Stimulated activated CD4-positive, alpha-beta T cell treated with anti-CD3 and anti-CD28 coated beads, Interleukin-1b, Interleukin-23, amount 100 ng/mL, for 24 hours (primary cell): Measurements from ENCODE around the gene FCGR1A.
"Not testable (repeated sequence)": the region's sequence is repeated elsewhere in the genome, so short reads cannot be mapped to it uniquely, and the experiment has no call there.

ENCODE experiments used
- DNase-seq, 4 experiments: peaks; one replicate each; pipeline ENCODE4 v3.0.0-alpha.2; 2020; ENCODE audit warnings: low read depth in 4 of 4, low spot score in 1 of 4

FCGR1A gene

DNA sequence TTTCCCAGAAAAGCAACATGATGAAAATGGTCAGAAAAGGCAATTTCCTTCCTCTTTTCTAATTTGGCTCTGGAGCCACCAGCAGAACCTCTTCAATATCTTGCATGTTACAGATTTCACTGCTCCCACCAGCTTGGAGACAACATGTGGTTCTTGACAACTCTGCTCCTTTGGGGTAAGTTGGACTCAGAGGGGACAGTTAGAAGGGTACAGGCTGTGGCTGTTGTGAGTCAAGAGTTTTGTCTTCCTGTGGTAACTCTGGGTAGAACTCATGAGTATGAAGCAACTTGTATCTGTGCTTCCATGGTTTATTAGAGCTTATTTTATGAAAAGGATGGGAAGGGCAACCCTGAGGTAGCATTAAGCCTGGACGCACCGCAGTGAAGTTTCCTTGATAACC, at the start of gene FCGR1A:
Gene FCGR1A (plus strand): TSS at position 95 of the 400 bp plus-strand sequence. CDS start 50 bp downstream, at position 145.
- not testable (repeated sequence) for DNase-seq

DNA sequence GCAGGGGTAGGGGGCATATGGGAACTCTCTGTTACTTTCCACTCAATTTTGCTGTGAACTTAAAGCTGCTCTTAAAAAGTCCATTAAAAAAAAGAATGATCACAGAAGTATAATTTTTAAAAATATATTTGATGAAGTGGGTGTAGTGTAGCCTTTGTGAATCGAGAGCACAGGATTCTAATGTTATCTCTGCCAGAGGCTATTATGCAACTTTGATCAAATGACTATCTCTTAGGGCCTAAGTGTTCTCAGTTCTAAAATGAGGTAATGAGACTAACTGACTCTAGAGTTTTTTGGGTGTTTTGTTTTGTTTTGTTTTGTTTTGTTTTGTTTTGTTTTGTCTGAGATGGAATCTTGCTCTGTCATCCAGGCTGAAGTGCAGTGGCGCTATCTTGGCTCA, 49.7 kb upstream of the FCGR1A start:
- not testable (repeated sequence) for DNase-seq

DNA sequence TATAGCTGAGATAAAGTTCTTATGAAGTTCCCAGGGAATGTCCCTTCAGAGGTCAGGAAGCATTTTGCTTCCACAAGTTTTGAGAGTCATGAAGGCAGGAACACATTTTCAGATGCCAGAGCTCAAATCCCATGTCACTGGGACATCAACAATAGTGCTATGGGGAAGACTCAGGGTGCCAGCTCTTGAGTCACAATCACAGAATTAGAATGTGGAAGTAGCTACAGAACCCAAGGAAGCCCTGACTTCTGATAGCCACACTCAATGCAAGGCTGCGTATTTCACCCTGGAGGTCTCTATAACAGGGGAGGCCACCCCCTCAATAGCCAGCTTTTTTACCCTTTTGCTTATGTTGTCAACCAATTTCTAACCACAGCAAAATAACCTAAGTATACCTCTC, 47.8 kb upstream of the FCGR1A start:
- DNase-seq: not testable (repeated sequence)

DNA sequence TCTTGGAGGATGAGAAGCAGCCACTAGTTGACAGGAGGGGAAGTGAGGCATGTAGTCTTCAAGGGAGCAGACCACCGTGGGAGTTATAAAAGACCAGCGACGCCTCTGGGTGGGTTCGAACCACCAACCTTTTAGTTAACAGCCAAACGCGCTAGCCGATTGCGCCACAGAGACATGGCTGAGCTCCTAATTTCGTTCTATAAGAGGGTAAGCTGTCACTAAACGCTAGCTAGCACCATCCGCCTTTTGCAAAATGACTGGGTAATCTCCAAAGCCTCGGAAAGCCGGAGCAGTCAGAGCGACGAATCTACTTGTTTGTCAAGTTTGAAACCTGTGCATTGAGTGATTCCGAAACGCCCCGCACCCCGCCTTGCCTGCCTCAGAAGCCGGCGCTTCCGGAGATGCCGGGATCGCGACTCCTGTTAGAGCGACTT, 42.3 kb upstream of the FCGR1A start:
- DNase-seq: peak in 3 of 4 experiments; percentile 34 to 54 (median 48)

DNA sequence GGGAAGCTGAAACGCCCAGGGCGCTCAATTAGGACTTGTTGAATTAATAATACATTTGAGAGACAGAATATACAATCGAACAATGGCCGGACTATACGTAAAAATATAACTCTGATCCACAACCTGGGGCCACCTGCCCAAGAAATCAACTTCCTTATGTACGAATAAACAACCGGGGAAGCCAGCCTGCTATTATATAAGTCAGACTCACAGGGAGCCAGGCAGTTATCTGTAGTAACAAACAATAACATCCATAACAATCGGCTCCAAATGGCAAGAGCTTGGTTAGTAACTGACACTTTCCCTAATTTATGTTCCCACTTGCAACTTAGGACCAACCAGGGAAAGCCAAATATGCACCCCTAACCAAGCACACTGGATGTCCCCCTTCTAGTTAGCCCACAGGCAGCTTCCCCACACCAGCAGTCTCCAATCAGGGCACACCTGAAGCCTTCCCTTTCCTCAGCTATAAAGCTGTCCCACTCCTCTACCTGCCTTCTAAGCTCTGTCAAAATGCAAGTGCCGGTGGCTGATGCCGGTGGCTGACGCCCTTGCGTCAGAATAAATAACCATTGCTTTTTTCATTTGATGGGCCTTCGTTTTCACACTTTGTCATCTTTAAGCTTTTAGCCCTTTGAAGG, 41.8 kb upstream of the FCGR1A start:
- DNase-seq: not testable (repeated sequence)

DNA sequence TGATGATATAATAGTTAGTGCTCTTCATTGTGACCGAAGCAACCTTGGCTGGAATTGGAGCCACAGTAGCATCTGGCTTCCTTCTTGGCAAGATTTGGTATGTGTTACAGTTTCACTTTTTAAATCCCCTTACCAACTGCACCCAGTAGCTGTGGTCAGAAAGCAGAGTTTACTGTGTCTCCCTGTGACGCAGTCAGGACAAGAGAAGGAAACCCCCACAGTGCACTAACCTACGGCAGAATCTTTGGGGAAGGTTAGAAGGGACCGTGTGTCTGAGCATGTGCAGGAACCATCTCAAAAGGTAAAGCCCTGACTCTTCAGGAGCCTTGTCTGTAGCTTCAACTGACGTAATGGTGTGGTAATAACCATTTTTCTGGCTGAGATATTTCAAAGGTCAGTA, 40.6 kb upstream of the FCGR1A start:
- not testable (repeated sequence) for DNase-seq

DNA sequence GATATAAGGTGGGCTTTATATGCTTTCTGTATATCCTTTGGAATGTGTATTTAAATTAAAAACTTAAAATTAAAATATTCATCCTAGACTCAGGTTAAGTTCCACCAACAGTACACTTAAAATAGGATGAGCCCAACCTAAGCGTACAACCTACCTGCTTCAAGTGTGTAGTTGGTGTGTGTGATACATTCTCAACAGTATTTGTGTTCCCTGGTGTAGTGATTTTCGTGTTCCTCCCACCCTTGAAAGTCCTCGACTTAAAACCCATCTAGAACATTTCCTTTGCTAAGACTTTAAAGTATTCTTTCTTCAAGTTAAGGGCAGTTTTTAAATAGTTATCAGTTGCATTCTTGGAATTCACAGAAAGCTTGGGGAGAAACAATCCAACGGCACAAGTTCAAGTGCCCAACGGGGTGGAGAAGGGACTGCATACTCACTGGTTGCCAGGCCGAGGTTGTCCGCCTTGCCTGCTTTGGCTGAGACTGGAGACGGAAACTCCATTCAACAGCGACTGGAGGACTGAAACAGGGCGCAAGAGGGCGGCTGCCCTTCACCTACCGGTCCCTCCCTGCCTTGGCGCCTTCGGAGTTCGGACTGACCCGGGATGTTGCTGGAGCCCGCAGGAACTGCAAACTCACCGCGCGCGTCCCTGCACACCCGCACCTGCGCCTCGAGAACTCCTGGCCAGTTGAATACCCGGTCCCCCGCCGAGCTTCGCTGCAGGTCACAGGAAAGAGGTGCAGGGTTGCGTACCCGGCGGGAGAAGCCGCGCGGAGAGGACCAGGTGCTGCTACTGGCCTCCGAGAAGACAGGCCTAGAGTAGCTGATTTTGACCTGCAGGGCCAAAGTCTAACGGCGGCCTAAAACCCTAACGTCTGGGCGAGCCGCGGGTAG, 35.8 kb upstream of the FCGR1A start:
- DNase-seq: not testable (repeated sequence)

DNA sequence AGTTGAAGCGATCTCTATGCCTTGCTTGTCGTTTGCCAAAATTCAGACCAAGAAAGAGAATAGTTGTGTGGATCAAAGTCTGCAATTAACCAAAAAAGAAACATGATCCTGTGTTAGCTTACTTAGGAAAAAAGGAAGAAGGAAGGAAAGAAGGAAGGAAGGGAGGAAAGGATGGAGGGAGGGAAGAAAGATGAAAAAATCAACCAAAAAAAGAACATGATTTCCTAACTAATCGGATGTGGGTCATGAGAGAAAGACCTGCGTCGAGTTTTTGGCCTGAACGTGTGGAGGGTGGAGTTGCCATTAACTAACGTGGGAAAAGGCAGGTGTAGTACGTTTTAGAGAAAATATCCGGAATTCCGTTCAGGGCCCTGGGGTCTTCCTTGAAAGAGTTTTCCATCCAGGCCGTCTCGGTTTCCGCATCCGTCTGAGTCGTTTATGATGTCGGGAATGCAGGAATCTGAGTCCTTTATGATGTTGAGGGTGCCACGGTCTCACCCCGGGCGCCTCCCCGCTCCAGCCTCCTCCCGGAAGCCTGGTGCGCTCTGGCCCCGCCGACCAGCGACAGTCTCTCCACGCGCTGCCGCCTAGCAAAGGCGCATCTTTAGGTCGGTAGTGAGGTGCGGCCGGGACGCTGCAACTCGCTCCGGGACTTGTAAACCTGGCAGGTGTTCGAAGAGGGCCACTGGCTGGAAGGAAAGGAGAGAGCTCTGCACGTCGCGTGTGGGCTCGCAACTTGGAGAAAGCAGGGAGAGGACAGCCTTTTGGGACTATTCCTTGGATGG, 34.9 kb upstream of the FCGR1A start:
- not testable (repeated sequence) for DNase-seq

DNA sequence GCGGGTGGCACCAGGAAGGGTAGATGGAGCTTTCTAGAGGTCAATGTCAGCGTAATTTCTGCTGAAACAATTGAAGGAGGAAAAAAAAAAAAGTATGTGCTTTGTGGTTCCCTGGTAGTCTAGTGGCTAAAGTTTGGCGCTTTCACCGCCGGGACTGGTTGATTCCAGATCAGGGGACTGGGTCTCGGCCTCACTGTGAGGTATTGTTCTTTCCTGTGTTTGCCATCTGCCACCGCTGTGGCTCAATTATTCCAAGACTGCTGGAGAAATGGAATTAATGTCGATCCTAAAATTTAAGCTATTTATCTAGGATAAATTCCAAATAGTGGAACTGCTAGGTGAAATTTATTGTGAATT, 34.4 kb upstream of the FCGR1A start:
- DNase-seq: not testable (repeated sequence)

DNA sequence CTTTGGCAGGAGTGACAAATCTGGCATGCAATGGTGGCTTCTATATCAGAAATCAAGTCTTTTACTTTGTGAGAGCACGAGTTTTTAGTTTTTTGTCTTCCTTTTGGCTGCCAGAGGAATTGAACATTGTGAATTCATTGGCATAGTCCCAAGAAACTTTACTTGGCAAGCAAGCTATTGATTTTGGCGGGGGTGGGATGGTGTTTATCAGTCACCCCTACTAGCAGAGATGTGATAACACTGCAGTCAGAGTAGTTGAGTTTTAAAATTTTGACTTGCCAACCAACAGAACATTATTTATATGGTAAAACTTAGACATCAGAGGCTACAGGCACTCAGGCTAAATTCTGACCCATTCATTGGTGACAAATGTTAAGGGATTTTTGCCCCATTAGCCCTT, 31.9 kb upstream of the FCGR1A start:
- DNase-seq: not testable (repeated sequence)

DNA sequence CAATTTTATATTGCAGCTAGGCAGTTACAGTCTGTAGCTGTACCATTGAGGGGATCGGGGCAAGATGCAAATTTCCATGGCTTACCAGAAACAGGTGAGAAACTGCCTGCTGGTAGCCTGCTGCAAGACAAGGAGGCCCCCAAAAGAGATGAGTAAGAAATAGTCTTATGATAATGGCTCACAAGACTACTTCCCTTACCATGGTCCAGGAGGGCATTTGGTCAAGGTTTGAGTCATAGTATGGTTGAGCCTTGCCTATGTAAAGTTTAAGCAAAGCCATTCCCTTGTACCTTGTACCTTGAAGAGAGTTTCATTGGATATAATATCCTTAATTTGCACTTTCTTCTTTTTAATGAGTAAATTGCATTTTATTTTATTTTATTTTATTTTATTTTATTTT, 30.3 kb upstream of the FCGR1A start:
- DNase-seq: not testable (repeated sequence)

DNA sequence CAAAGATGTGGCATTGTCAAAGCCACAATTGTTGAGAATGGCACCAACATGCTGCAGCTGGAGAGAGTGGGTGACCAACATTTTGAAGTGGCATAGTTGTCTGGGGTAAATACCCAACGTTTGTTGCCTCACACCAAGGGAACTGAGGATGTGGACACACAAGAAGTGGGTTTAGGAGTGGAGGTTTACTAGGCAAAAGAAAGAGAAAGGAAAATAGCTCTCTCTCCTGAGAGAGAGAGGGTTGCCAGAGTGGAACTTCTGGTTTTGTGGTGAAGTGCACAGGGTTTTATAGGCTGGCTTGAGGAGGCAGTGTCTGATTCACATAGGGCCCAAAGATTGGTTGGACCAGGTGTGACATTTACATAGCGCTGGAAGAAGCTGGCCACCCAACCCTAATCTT, 29.0 kb upstream of the FCGR1A start:
- not testable (repeated sequence) for DNase-seq

DNA sequence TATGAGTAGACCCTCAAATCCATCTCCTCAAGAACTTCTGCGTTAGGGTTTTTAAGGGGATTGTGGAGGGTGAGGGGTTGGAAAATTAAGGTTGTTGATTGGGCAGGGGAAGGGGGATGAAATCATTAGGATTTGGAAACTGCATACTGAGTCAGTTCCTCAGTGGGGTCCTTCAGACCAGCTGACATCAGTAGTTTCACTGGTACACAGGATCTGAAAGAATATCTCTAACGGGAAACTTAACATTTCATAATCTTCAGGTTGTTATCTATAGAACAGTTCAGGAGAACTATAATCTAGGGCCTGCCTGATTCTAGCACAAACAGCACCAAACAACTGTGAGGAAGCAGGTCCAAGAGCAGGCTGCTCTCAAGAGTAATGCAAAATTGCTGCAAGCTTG, 27.2 kb upstream of the FCGR1A start:
- not testable (repeated sequence) for DNase-seq

DNA sequence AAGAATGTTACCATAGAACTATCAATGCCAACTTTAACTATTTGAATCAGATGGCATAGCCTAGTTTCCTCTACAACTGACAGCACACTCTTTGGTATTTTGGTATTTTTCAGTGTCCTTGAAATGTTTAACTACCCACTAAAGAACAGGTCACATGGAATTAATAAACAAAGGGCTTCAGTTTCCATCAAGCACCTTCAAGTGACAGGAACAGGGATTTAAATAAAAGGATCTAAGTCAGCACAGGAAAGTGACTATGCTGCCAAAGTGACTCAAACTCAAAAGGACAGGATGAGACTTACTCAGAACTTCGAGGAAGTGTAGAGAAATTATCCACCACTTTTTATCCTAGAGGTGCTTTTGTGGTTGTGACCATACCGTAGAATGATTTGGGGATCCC, 20.2 kb upstream of the FCGR1A start:
- not testable (repeated sequence) for DNase-seq

DNA sequence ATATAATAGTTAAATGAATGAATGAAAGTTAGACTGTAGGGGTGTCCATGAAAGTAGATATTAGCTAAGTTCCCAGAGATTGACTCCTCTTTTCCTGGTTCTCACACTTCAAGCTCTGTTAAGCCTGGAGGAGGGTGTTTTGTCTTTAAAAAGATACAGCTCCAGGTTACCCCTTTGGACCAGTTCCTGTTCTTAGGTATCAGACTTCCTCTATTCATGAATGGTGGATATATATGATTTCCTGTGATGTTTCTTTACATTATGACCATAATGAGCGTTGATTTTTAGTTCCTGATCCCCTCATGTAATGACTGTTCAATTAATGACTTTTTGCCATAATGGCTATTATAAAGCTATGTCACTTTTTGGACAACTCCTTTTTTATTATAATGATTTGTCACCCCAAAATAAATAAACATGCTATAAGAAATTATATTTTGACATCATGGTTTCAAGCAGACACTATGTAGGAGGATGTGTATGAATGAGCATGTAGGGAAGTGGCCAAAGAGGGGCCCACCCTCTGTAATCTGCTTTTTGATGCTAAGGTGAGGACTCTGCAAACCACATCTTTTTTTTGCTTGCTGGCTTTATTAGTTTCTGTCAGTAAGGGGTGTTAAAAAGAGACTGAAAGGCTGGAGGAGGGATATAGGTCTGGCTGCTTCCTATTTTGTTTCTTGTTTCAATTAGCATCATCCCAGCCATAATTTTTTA, 18.2 kb upstream of the FCGR1A start:
- not testable (repeated sequence) for DNase-seq

DNA sequence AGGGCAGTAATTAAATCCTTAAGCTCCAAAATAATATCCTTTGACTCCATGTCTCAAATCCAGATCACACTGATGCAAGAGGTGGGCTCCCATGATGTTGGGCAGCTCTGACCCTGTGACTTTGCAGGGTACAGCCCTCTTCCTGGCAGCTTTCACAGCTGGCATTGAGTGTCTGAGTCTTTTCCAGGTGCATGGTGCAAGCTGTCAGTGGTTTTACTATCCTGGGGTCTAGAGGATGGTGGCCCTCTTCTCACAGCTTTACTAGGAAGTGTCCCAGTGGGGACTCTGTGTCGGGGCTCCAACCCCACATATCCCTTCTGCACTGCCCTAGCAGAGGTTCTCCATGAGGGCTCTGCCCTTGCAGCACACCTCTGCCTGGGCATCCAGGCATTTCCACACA, 16.3 kb upstream of the FCGR1A start:
- DNase-seq: not testable (repeated sequence)

DNA sequence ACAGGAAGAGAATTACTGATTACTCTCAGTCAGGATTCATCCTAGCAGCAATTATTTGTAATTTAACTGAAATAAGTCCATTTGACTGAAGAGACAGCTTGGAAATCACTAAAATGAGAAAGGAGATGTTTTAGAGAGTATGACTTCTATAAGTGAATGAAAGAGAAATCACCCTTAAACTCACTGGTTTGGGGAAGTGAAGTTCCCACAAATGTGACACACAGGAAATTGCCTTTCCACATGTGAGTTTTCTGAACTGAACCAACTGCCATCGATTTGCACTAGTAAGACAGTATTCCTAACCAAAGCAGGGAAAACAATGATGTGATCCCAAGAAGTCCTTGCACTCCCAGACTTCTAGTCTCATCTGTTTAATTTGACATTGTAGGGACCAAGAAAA, 13.3 kb upstream of the FCGR1A start:
- DNase-seq: not testable (repeated sequence)

DNA sequence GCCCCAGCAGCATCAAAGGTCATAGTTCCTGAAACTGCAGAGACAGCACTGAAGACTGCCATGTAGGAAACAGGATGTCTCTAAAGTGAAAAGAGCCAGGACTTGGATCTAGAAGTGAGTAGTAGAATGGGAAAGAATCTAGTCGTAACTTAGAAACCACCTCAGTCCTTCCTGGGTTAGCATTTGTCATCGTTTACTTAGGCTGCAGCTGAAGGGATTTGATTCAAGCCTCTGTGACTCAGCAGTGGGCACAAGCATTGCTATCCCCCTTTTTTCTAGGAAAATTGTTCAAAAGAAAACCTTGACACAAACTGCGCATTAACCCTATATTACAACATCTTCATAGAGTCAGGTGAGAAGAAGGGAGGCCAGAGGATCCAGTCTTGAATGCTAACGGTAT, 11.8 kb upstream of the FCGR1A start:
- DNase-seq: not testable (repeated sequence)

DNA sequence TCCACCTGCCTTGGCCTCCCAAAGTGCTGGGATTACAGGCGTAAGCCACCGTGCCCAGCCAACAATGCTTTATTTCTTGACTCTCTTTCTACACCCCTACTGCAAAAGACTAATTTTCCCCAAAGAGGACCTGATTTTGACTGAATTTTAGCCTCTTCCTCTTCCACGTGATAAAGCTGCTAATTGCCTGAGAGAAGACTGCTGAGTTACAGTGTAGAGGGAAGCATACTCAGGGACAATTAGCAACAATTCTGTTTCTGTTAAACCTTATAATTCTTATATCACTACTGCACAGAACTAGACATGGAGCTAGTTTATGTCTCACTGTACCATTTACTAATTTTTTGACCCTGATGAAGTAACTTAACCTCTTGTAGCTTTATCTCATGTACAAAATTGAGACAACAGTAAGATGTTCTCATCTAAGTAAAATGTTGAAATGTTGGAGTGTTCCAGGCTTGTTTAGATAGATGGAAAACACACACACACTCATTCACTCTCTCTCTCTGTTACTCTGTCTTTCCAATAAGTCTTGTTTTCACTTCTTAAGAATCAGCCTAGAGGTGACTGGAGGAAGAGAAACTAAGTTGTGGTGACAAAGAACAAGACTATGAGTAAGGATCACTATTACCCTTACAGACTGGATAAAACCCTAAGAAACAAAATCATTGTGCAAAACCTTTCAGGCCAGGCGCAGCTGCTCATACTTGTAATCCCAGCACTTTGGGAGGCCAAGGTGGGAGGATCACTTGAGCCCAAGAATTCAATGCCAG, 10.7 kb upstream of the FCGR1A start:
- not testable (repeated sequence) for DNase-seq

DNA sequence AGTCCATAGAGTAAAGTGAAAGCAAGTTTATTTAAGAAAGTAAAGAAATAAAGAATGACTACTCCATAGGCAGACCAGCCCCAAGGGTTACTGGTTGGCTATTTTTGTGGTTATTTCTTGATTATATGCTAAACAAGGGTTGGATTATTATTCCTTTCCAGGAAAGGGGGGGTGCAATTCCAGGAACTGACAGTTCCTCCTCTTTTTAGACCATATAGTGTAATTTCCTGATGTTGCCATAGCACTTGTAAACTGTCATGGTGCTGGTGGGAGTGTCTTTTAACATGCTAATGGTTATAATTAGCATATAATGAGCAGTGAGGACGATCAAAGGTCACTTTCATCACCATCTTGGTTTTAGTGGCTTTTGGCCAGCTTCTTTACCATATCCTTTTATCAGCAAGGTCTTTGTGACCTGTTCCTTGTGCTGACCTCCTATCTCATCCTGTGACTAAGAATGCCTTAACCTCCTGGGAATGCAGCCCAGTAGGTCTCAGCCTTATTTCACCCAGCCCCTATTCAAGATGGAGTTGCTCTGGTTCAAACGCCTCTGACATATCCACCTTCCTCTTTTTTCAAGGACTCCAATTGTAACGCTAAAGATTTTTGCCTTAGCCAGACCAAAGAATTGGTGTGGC, 6.9 kb upstream of the FCGR1A start:
- not testable (repeated sequence) for DNase-seq
